Endothelial cell of coronary artery (primary cell): ENCODE measurements around the gene CYP4F11. TPM values are rescaled to one million over a fixed set of nuclear protein-coding genes. Genes with fewer than 3 reads are reported as not detected.

Source experiments
- total RNA-seq: library from RNA; depleted of rRNA; stranded (reverse); fragments of >200 nt; gene quantifications from 2 replicates; pipeline ENCODE4 v1.2.3, GENCODE V29; 2014

CYP4F11 gene
- not detected in 2 replicates for total RNA-seq

GRCh38 chr19:15934332-15935078 is at the start of gene CYP4F11:
Gene CYP4F11, minus strand, starts transcription at chr19:15934529. Its CDS starts 121 bp downstream, at chr19:15934408.

GRCh38 chr19:15948223-15949058 is 14.1 kb upstream of the CYP4F11 start, which contains the start of gene OR10H4:
Gene OR10H4, plus strand, starts transcription at chr19:15949008. Its CDS starts 0 bp downstream, at chr19:15949008.

GRCh38 chr19:15897738-15898276 is 36.5 kb downstream of the CYP4F11 start, which contains the start of gene CYP4F2:
Gene CYP4F2, minus strand, starts transcription at chr19:15898074. Its CDS starts 463 bp downstream, at chr19:15897611.

Other genes with a start within 250 kb of the CYP4F11 start
- not detected in 2 replicates for gene OR10H2, start 206.5 kb downstream of the CYP4F11 start, total RNA-seq
- gene OR10H3, start 196.5 kb downstream of the CYP4F11 start, total RNA-seq = not detected in 2 replicates
- gene OR10H5, start 146.9 kb downstream of the CYP4F11 start, total RNA-seq = not detected in 2 replicates
- gene OR10H1, start 118.9 kb downstream of the CYP4F11 start, total RNA-seq = not detected in 2 replicates
- gene CYP4F2, start 36.5 kb downstream of the CYP4F11 start, total RNA-seq = not detected in 2 replicates
- not detected in 2 replicates for gene OR10H4, start 14.5 kb upstream of the CYP4F11 start, total RNA-seq
- gene TPM4, start 142.0 kb upstream of the CYP4F11 start, total RNA-seq = 510 and 939 TPM in 2 replicates
- 89.6 and 93.1 TPM in 2 replicates for gene RAB8A, start 177.4 kb upstream of the CYP4F11 start, total RNA-seq
- not detected in 2 replicates for gene HSH2D, start 209.2 kb upstream of the CYP4F11 start, total RNA-seq
- gene CIB3, start 239.0 kb upstream of the CYP4F11 start, total RNA-seq = not detected in 2 replicates